GM12878 (cell line): Measurements from ENCODE around the gene ZNF814. TPM values are rescaled to one million over a fixed set of nuclear protein-coding genes. Genes with fewer than 3 reads are reported as not detected.

Experiments
- ASH2L ChIP-seq: fragments of 300-600, 200-600 bp; sonication (generic); IDR thresholded peaks from 2 replicates; pipeline ENCODE4 v1.6.1; 2017; ENCODE audit warnings: low read depth, mild to moderate bottlenecking, borderline replicate concordance
- ATF2 ChIP-seq: IDR thresholded peaks from 2 replicates; pipeline ENCODE4 v1.6.1; 2012; ENCODE audit warnings: low read length, inconsistent platforms
- BRCA1 ChIP-seq: IDR thresholded peaks from 2 replicates; pipeline ENCODE4 v1.6.1; 2011; ENCODE audit warnings: low read depth, low read length, improper control_type of control experiment
- CREB1 ChIP-seq: IDR thresholded peaks from 2 replicates; pipeline ENCODE4 v1.6.1; 2012; ENCODE audit warnings: low read depth, mild to moderate bottlenecking, inconsistent platforms
- EZH2 ChIP-seq: IDR thresholded peaks from 2 replicates; pipeline ENCODE4 v1.6.1; 2012; ENCODE audit warnings: low read depth, mild to moderate bottlenecking, control low read depth, inconsistent platforms, low read length, borderline replicate concordance; ENCODE audit not compliant: control insufficient read depth
- MYB ChIP-seq: fragments of 150-350 bp; IDR thresholded peaks from 2 replicates; pipeline ENCODE4 v1.6.1; 2014; ENCODE audit warnings: mild to moderate bottlenecking, low read depth, low read length, borderline replicate concordance
- NFYA ChIP-seq: IDR thresholded peaks from 2 replicates; pipeline ENCODE4 v1.6.1; 2011; ENCODE audit warnings: low read depth, mild to moderate bottlenecking, low read length, improper control_type of control experiment, borderline replicate concordance
- NRF1 ChIP-seq: conservative IDR thresholded peaks from 2 replicates; pipeline ENCODE4 v1.6.1; 2011; ENCODE audit warnings: mild to moderate bottlenecking, low read depth, low read length, improper control_type of control experiment
- POLR2AphosphoS2 ChIP-seq: IDR thresholded peaks from 2 replicates; pipeline ENCODE4 v1.6.1; 2011; ENCODE audit warnings: low read depth, mild to moderate bottlenecking, low read length, improper control_type of control experiment, moderate library complexity
- POLR2AphosphoS5 ChIP-seq: IDR thresholded peaks from 2 replicates; pipeline ENCODE4 v1.6.1; 2011; ENCODE audit warnings: mild to moderate bottlenecking, low read length, inconsistent platforms
- POU2F2 ChIP-seq: IDR thresholded peaks from 3 replicates; pipeline ENCODE4 v1.6.1; 2011; ENCODE audit warnings: low read depth, mild to moderate bottlenecking, low read length, borderline replicate concordance
- RFX5 ChIP-seq: IDR thresholded peaks from 2 replicates; pipeline ENCODE4 v1.6.1; 2011; ENCODE audit warnings: low read depth, low read length, improper control_type of control experiment
- SKIL ChIP-seq: fragments of 450-650 bp; IDR thresholded peaks from 2 replicates; pipeline ENCODE4 v1.6.1; 2017; ENCODE audit warnings: mild to moderate bottlenecking, low read depth, inconsistent platforms; ENCODE audit not compliant: poor library complexity, severe bottlenecking
- SMARCA5 ChIP-seq: fragments of 450-650 bp; IDR thresholded peaks from 2 replicates; pipeline ENCODE4 v1.6.1; 2017; ENCODE audit warnings: mild to moderate bottlenecking
- SRF ChIP-seq, 2 experiments: IDR thresholded peaks; 2 replicates each; pipeline ENCODE4 v1.6.1; 2011; ENCODE audit warnings: low read depth in 2 of 2, low read length in 2 of 2, mild to moderate bottlenecking in 1 of 2, moderate library complexity in 1 of 2
- STAT1 ChIP-seq: fragments of 450-650 bp; conservative IDR thresholded peaks from 2 replicates; pipeline ENCODE4 v1.6.1; 2014; ENCODE audit warnings: antibody characterized with exemption, mild to moderate bottlenecking
- ZBTB40 ChIP-seq: fragments of 450-650 bp; IDR thresholded peaks from 2 replicates; pipeline ENCODE4 v1.6.1; 2016; ENCODE audit warnings: mild to moderate bottlenecking, moderate library complexity, borderline replicate concordance
- ZNF274 ChIP-seq: IDR thresholded peaks from one replicate; pipeline ENCODE4 v1.8.0; 2011; ENCODE audit not compliant: insufficient read length, insufficient read depth
- polyA plus RNA-seq, 11 experiments: library from polyadenylated mRNA; depleted of rRNA in 4 of 11; unstranded in 6 of 11; stranded (reverse) in 5 of 11; fragments of >200 nt; fragmentation: Nextera tagmentation in 4 of 11; fragmentation: Illumina TruSeq in 1 of 11; extraction: Ambion mirVana in 4 of 11; extraction: Trizol in 1 of 11; gene quantifications; 1 replicate in 1 of 11; 2 replicates in 10 of 11; pipeline versions ENCODE4 v1.2.1 to v1.2.3, GENCODE V29; 2011 to 2016; ENCODE audit warnings: inconsistent platforms in 2 of 11, missing spikeins in 2 of 11, low read depth in 1 of 11
- total RNA-seq, 4 experiments: library from RNA; depleted of rRNA in 3 of 4; stranded (reverse); fragments of >200 nt in 3 of 4; fragmentation: Illumina TruSeq in 1 of 4; extraction: Trizol in 1 of 4; gene quantifications; 2 replicates each; pipeline versions ENCODE4 v1.2.1 to v1.2.3, GENCODE V29; 2013 to 2021
- TF ChIP-seq, protein P1 (sequence below): fragments of 450-650 bp; formaldehyde crosslinking; IDR thresholded peaks from 2 replicates; pipeline ENCODE4 v1.5.0; 2022; ENCODE audit warnings: mild to moderate bottlenecking, missing genetic modification characterization

ZNF814 gene
- total and polyA plus RNA-seq, 10 of the 15 experiments (the other 5 are each of a cell fraction or from before 2014, with no cell fraction given) = 10.9 to 31.0 (median 21.6) TPM

DNA sequence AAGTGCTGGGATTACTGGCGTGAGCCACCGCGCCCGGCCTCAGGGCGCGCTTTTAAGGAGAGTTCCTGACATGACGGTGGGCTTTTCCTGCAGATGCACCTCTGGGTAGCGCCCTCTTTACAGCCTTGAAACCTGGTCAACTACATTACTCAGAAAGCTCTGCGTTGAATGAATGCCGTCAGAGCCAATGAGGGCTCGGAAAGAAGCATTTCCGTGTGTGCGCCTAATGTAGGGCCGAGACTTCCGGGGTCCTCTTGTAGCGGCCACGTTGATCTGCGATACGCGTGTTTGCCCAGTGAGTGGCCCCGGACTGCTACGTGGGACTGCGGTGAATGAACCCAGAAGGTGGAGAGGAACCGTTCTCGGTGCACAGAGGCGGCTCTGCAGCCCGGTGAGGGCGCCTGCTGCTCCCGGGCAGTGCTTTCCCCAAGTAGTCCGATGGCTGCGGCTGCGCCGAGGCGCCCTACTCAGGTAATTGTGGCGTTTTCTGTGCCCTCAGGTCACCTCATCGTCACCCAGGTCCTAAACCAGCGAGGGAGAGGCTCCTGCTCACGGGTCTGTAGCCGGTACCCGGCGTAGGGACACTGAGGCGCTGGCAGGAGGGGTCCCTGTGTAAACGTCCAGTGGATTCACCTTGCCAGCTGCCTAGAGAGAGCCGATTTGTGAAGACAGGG lies 69.2 kb downstream of the ZNF814 start (continued):
- no peak for TF ChIP-seq ATF2
- TF ChIP-seq NRF1 = no peak
- TF ChIP-seq POLR2AphosphoS5 = peak; percentile 92
- TF ChIP-seq CREB1 = peak; percentile 79
- TF ChIP-seq MYB = no peak
- peak; percentile 94 for TF ChIP-seq ZBTB40
- no peak for TF ChIP-seq ZNF274
- TF ChIP-seq POU2F2 = 0 out of 3 replicates have a peak, but pooled peaks have one; percentile 38
- peak; percentile 76; the same call in 1 of the 2 replicates for TF ChIP-seq POLR2AphosphoS2
- no peak for TF ChIP-seq ASH2L
- TF ChIP-seq SKIL = no peak
- TF ChIP-seq BRCA1 = no peak
- TF ChIP-seq, protein P1, sequence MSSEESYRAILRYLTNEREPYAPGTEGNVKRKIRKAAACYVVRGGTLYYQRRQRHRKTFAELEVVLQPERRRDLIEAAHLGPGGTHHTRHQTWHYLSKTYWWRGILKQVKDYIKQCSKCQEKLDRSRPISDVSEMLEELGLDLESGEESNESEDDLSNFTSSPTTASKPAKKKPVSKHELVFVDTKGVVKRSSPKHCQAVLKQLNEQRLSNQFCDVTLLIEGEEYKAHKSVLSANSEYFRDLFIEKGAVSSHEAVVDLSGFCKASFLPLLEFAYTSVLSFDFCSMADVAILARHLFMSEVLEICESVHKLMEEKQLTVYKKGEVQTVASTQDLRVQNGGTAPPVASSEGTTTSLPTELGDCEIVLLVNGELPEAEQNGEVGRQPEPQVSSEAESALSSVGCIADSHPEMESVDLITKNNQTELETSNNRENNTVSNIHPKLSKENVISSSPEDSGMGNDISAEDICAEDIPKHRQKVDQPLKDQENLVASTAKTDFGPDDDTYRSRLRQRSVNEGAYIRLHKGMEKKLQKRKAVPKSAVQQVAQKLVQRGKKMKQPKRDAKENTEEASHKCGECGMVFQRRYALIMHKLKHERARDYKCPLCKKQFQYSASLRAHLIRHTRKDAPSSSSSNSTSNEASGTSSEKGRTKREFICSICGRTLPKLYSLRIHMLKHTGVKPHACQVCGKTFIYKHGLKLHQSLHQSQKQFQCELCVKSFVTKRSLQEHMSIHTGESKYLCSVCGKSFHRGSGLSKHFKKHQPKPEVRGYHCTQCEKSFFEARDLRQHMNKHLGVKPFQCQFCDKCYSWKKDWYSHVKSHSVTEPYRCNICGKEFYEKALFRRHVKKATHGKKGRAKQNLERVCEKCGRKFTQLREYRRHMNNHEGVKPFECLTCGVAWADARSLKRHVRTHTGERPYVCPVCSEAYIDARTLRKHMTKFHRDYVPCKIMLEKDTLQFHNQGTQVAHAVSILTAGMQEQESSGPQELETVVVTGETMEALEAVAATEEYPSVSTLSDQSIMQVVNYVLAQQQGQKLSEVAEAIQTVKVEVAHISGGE (CRISPR knock-in tag) = peak; percentile 65
- TF ChIP-seq SRF (IDR thresholded peaks at IDR 0.05; ENCODE audit: low read depth in 2 of 2, low read length in 2 of 2) = no peak
- TF ChIP-seq SMARCA5 = no peak
- TF ChIP-seq NFYA = no peak; the same call in 1 of the 2 replicates
- no peak for TF ChIP-seq RFX5
- TF ChIP-seq EZH2 = no peak
- no peak for TF ChIP-seq STAT1
